ENCODE measurements around the gene ACOT9.

DNA sequence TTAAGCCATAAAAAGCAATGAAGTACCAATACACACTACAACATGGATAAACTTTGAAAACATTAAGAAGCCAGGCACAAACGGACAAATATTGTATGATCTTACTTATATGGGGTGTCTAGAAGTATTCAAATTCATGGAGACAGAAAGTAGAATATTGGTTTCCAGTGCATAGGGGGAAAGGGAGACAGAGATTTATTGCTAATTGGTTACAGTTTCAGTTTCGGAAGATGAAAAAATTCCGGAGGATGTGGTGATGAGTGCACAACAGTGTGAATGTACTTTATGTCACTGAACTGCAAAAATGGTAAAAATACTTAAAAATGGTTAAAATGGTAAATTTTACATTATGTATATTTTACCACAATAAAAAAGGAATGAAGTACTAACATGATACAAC is 80.9 kb downstream of the ACOT9 start:
- TF ChIP-seq POLR2A (IDR thresholded peaks at IDR 0.05; ENCODE audit: low read length) = no peak
- TF ChIP-seq GATA1 (IDR thresholded peaks at IDR 0.05; ENCODE audit: low read depth, low read length) = no peak

All from erythroblast (primary cell).